Calu3 (cell line): ENCODE data around the gene ZFYVE28. TPM values are rescaled to one million over a fixed set of nuclear protein-coding genes. Genes with fewer than 3 reads are reported as not detected.

Source experiments
- BruUV-seq: library from RNA; stranded (reverse); fragments of 400-500 nt; replicated peaks from 2 replicates; lab custom pipeline; 2021; lab: Mats Ljungman, UMichigan
- CTCF ChIA-PET: fragments of 300-600 bp; sonication (Branson Sonifier 250); formaldehyde crosslinking; loops from one replicate; lab custom pipeline; 2022; ENCODE audit warnings: antibody characterized with exemption; lab: Charles Lee
- DNase-seq: peaks from one replicate; pipeline ENCODE4 v3.0.0; 2022
- H3K27ac Mint-ChIP-seq: one replicate; pipeline ENCODE4 v1.8.0; 2022; ENCODE audit warnings: mixed read lengths; ENCODE audit not compliant: unreplicated experiment
- H3K27me3 Mint-ChIP-seq: one replicate; pipeline ENCODE4 v1.8.0; 2022; ENCODE audit warnings: mixed read lengths; ENCODE audit not compliant: unreplicated experiment
- H3K36me3 Mint-ChIP-seq: one replicate; pipeline ENCODE4 v1.8.0; 2022; ENCODE audit warnings: mild to moderate bottlenecking, moderate library complexity, mixed read lengths; ENCODE audit not compliant: insufficient read depth, unreplicated experiment
- H3K4me1 Mint-ChIP-seq: one replicate; pipeline ENCODE4 v1.8.0; 2022; ENCODE audit warnings: mild to moderate bottlenecking, low read depth, mixed read lengths; ENCODE audit not compliant: unreplicated experiment
- H3K4me3 Mint-ChIP-seq: one replicate; pipeline ENCODE4 v1.8.0; 2022; ENCODE audit warnings: mild to moderate bottlenecking, low read depth, moderate library complexity, mixed read lengths; ENCODE audit not compliant: unreplicated experiment
- H3K9me3 Mint-ChIP-seq: one replicate; pipeline ENCODE4 v1.8.0; 2022; ENCODE audit warnings: low read depth, mixed read lengths; ENCODE audit not compliant: unreplicated experiment
- intact Hi-C: fragments of 100-400 bp; cut with micrococcal nuclease; formaldehyde crosslinking; loops from one replicate; pipeline ENCODE4 v1.10.0; 2022; ENCODE audit not compliant: unreplicated experiment
- total RNA-seq: library from RNA; stranded (reverse); gene quantifications from 2 replicates; pipeline ENCODE4 v1.2.3, GENCODE V29; 2022
- TF ChIP-seq, protein P1 (sequence below): fragments of 200-600 bp; IDR thresholded peaks from one replicate; pipeline ENCODE4 v1.8.0; 2022; ENCODE audit warnings: antibody characterized with exemption; ENCODE audit not compliant: unreplicated experiment

Gene ZFYVE28
- total RNA-seq, 1 experiment from 2014 or later: 1.2 TPM

DNA sequence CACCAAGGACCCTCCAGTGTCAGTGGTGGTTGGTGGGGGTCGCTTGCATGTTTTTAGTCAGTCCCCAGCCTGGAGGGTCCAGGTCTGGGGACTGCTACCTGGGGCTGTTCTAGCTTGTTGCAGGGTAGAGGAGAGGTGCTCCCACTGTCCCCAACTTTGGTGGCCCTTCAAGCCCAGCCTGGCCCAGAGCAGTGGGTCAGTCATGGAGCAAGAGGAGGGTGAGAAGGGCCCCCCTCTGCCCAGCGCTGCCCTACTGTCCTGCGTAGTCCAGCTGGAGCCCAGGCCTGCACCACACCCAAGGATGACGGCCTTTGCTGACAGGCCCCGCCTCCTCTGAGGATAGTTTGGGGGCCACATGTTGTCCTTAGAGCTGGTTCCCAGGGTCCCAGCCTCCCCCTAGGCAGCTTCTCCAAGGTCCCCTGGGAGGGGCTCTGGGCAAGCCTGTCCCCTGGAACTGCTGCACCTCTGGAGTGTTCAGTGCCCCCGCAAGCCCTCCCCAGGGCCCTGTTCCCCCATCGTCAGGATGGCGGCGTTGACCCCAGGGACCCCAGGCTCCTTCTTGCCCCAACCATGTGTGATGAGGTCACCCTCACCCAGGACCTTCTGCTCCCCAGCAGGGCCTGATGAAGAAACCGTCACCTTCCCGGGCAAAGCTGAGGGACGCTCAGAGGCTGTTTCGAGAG lies 7.1 kb upstream of the ZFYVE28 start:
- Mint-ChIP-seq H3K4me1 (no peaks in the 10 kb centered on the region), H3K27me3 (peaks cover 56% of the 10 kb centered on the region), H3K9me3 (no peaks in the 10 kb centered on the region), H3K4me3 (no peak overlapping the region), H3K36me3 (no peaks in the 10 kb centered on the region), H3K27ac (no peak overlapping the region)
- no peak for DNase-seq
- no TSS peak for BruUV-seq
- TF ChIP-seq, protein P1, sequence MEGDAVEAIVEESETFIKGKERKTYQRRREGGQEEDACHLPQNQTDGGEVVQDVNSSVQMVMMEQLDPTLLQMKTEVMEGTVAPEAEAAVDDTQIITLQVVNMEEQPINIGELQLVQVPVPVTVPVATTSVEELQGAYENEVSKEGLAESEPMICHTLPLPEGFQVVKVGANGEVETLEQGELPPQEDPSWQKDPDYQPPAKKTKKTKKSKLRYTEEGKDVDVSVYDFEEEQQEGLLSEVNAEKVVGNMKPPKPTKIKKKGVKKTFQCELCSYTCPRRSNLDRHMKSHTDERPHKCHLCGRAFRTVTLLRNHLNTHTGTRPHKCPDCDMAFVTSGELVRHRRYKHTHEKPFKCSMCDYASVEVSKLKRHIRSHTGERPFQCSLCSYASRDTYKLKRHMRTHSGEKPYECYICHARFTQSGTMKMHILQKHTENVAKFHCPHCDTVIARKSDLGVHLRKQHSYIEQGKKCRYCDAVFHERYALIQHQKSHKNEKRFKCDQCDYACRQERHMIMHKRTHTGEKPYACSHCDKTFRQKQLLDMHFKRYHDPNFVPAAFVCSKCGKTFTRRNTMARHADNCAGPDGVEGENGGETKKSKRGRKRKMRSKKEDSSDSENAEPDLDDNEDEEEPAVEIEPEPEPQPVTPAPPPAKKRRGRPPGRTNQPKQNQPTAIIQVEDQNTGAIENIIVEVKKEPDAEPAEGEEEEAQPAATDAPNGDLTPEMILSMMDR: no peak
- intact Hi-C loops: no loop called here
- CTCF ChIA-PET: no interaction called here

DNA sequence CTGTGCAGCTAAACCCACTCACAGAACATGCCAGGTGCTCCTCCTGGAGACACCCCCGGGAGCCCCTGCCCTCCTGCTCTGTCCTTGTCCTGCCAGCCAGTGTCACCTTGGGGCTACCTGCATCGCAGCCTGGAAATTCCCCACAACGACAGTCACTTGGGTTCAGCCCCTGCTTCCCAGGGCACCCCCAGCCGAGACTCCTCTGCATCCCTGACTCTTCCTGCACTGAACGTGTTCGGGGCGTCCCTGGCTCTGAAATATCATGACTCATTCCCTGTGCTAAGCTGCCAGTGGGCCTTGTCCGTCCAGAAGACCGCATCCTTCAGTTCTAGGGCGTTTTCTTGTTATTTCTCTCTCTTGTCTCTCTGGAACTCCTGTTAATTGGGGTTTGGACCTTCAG lies 6.1 kb upstream of the ZFYVE28 start:
- no peak overlapping the region for H3K27ac Mint-ChIP-seq
- no TSS peak for BruUV-seq
- peaks cover 66% of the 10 kb centered on the region for H3K27me3 Mint-ChIP-seq
- peaks cover 9% of the 10 kb centered on the region for H3K4me1 Mint-ChIP-seq
- intact Hi-C loops: no loop called here
- TF ChIP-seq, protein P1: no peak
- no peak for DNase-seq
- CTCF ChIA-PET: no interaction called here
- no peaks in the 10 kb centered on the region for H3K36me3 Mint-ChIP-seq
- no peak overlapping the region for H3K4me3 Mint-ChIP-seq
- no peaks in the 10 kb centered on the region for H3K9me3 Mint-ChIP-seq

DNA sequence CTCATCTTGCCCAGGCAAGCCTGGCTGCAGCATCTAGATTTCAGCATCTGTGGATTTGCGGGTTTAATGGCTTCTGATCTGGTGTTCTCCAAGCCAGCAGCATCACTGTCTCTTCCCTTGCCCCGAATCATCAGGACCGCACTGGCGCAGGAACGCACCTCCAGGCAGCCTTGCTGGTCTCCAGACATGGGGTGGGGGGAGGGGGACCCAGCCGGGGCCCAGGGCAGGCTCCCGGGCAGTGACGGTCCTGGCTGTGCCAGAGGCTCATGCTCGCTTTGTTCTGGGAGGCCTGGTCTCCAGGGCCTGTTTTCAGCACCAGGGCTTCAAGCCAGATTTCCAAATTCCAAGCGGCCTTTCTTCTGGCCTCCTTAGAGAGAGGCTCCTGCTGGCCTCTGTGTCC lies 5.2 kb upstream of the ZFYVE28 start:
- TF ChIP-seq, protein P1: no peak
- H3K27me3 Mint-ChIP-seq: peaks cover 66% of the 10 kb centered on the region
- H3K4me3 Mint-ChIP-seq: no peak overlapping the region
- no peak for DNase-seq
- peaks cover 18% of the 10 kb centered on the region for H3K4me1 Mint-ChIP-seq
- no peaks in the 10 kb centered on the region for H3K9me3 Mint-ChIP-seq
- CTCF ChIA-PET: no interaction called here
- intact Hi-C loops: no loop called here
- H3K27ac Mint-ChIP-seq: no peak overlapping the region
- H3K36me3 Mint-ChIP-seq: no peaks in the 10 kb centered on the region
- BruUV-seq: no TSS peak

DNA sequence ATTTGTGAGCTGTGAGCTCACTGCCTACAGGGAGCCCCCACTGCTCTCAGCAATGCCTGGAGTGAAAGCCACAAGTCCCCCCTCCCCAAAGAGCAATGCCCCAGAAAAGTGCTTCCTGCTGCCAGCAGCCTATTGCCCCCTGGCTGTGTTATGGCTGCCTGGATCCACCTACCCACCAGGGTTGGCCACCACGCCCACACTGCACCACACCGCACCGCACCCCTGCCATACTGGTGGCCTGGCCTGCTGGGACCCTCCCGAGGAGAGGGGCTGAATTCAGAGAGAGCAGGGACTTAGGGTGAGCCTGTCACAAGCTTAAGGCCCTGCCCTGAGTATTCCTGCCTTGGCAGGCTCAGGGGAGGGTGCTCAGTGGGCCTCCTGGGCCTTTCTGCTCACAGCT lies 4.6 kb upstream of the ZFYVE28 start:
- no peaks in the 10 kb centered on the region for H3K9me3 Mint-ChIP-seq
- H3K4me1 Mint-ChIP-seq: peaks cover 18% of the 10 kb centered on the region
- H3K4me3 Mint-ChIP-seq: no peak overlapping the region
- H3K36me3 Mint-ChIP-seq: peaks cover 1% of the 10 kb centered on the region
- CTCF ChIA-PET: no interaction called here
- DNase-seq: no peak
- TF ChIP-seq, protein P1: no peak
- intact Hi-C loops: no loop called here
- H3K27ac Mint-ChIP-seq: no peak overlapping the region
- no TSS peak for BruUV-seq
- peaks cover 66% of the 10 kb centered on the region for H3K27me3 Mint-ChIP-seq
